K562 (cell line): ENCODE measurements around the gene PIMREG. TPM values are rescaled to one million over a fixed set of nuclear protein-coding genes. Genes with fewer than 3 reads are reported as not detected.
A peak's percentile ranks its signal among the peaks of the same experiment; 100 is the strongest.

Experiments
- BHLHE40 ChIP-seq: IDR thresholded peaks from 2 replicates; pipeline ENCODE4 v1.6.1; 2011; ENCODE audit warnings: low read length, improper control_type of control experiment
- ELK1 ChIP-seq: sonication (generic); formaldehyde crosslinking; IDR thresholded peaks from 2 replicates; pipeline ENCODE4 v1.8.1; 2022; ENCODE audit warnings: missing genetic modification reagents
- ESRRA ChIP-seq: fragments of 450-650 bp; IDR thresholded peaks from 2 replicates; pipeline ENCODE4 v1.6.1; 2014; ENCODE audit warnings: low read depth, mild to moderate bottlenecking, moderate library complexity, borderline replicate concordance
- FOS ChIP-seq: IDR thresholded peaks from 3 replicates; pipeline ENCODE4 v1.6.1; 2011; ENCODE audit not compliant: insufficient read length; ENCODE audit errors: extremely low read depth
- GTF2F1 ChIP-seq: IDR thresholded peaks from 2 replicates; pipeline ENCODE4 v1.6.1; 2011; ENCODE audit warnings: low read depth, low read length, improper control_type of control experiment
- ID3 ChIP-seq, 2 experiments: fragments of 250-450 bp in 1 of 2; fragments of 450-650 bp in 1 of 2; sonication (Bioruptor Pico) in 1 of 2; IDR thresholded peaks; 2 replicates each; pipeline versions ENCODE4 v1.6.1 to v1.8.0; 2016 to 2021; ENCODE audit warnings: mild to moderate bottlenecking in 2 of 2, moderate library complexity in 2 of 2, missing compliant biosample characterization in 1 of 2, missing genetic modification characterization in 1 of 2
- MBD2 ChIP-seq: sonication (generic); IDR thresholded peaks from 2 replicates; pipeline ENCODE4 v1.6.1; 2016; ENCODE audit warnings: low read depth, borderline replicate concordance
- MCM7 ChIP-seq, 2 experiments: fragments of 450-650 bp; IDR thresholded peaks; 2 replicates each; pipeline ENCODE4 v1.6.1; 2016 to 2018
- NRF1 ChIP-seq, 2 experiments: fragments of 450-650 bp; IDR thresholded peaks in 1 of 2; conservative IDR thresholded peaks in 1 of 2; 2 replicates each; pipeline ENCODE4 v1.6.1; 2014; ENCODE audit warnings: mild to moderate bottlenecking in 2 of 2
- PRDM10 ChIP-seq: fragments of 450-650 bp; IDR thresholded peaks from 2 replicates; pipeline ENCODE4 v1.6.1; 2018; ENCODE audit not compliant: partially characterized antibody
- RAD51 ChIP-seq: fragments of 450-650 bp; IDR thresholded peaks from 2 replicates; pipeline ENCODE4 v1.7.1; 2016; ENCODE audit warnings: low read depth, mild to moderate bottlenecking, borderline replicate concordance
- SMARCE1 ChIP-seq: fragments of 450-650 bp; IDR thresholded peaks from 2 replicates; pipeline ENCODE4 v1.7.1; 2016; ENCODE audit warnings: mild to moderate bottlenecking
- WHSC1 ChIP-seq: IDR thresholded peaks from one replicate; pipeline ENCODE4 v1.6.1; 2012; ENCODE audit warnings: low read length, control low read depth, inconsistent platforms
- ZHX1 ChIP-seq: fragments of 150-350 bp; conservative IDR thresholded peaks from 2 replicates; pipeline ENCODE4 v1.6.1; 2014; ENCODE audit warnings: low read length
- ZNF282 ChIP-seq: sonication (generic); formaldehyde crosslinking; IDR thresholded peaks from 2 replicates; pipeline ENCODE4 v1.8.1; 2023; ENCODE audit warnings: missing genetic modification reagents
- polyA plus RNA-seq, 8 experiments: library from polyadenylated mRNA; depleted of rRNA in 4 of 8; stranded (reverse) in 5 of 8; unstranded in 3 of 8; fragments of >200 nt; fragmentation: Nextera tagmentation in 2 of 8; fragmentation: Illumina TruSeq in 1 of 8; extraction: Ambion mirVana in 2 of 8; extraction: Trizol in 1 of 8; gene quantifications; 2 replicates each; pipeline versions ENCODE4 v1.2.1 to v1.2.3, GENCODE V29; 2011 to 2014; ENCODE audit warnings: inconsistent platforms in 1 of 8, missing spikeins in 1 of 8
- total RNA-seq, 7 experiments: library from RNA; depleted of rRNA in 6 of 7; stranded (reverse); fragments of >200 nt in 6 of 7; fragmentation: Illumina TruSeq in 2 of 7; extraction: Trizol in 2 of 7; gene quantifications; 2 replicates each; pipeline versions ENCODE4 v1.2.1 to v1.2.3, GENCODE V29; 2011 to 2021; ENCODE audit warnings: low replicate concordance in 1 of 7

The PIMREG gene
- total and polyA plus RNA-seq, 9 of the 15 experiments (the other 6 are each of a cell fraction or from before 2014, with no cell fraction given) = 1.1 to 16.7 (median 9.4) TPM

GRCh38 chr17:6476076-6476809 lies 32.0 kb downstream of the PIMREG start (continued):
- TF ChIP-seq ZHX1 (no peak), ID3 (CRISPR knock-in tag; IDR thresholded peaks at IDR 0.05) (no peak), ID3 (tag; IDR thresholded peaks at IDR 0.05) (no peak), GTF2F1 (no peak), PRDM10 (no peak), BHLHE40 (no peak), ESRRA (peak; percentile 81), SMARCE1 (peak; percentile 15; the same call in 1 of the 2 replicates), ELK1 (CRISPR knock-in tag) (no peak), NRF1 (conservative IDR thresholded peaks at IDR 0.05 in 1 of 2, IDR thresholded peaks at IDR 0.05 in 1 of 2) (no peak), RAD51 (no peak), MBD2 (no peak), ZNF282 (CRISPR knock-in tag) (no peak), FOS (no peak), WHSC1 (no peak), MCM7 (IDR thresholded peaks at IDR 0.05) (no peak)
